Measurements from ENCODE around the gene NMNAT1. TPM values are rescaled to one million over a fixed set of nuclear protein-coding genes. Genes with fewer than 3 reads are reported as not detected.
A peak's percentile ranks its signal among the peaks of the same experiment; 100 is the strongest.

Gene NMNAT1
- total RNA-seq, 4 donors from 2014 or later, result 4.7 to 13.7 (median 5.8) TPM

GRCh38 chr1:9907441-9907840, 35.8 kb upstream of the NMNAT1 start:
- H3K4me3 ChIP-seq, result peak overlapping the region; percentile 94
- H3K4me1 ChIP-seq, result peaks cover 78% of the 10 kb centered on the region
- H3K27ac ChIP-seq, result peak overlapping the region; percentile 97
- peak in 1 of 2 donors; percentile 55 for DNase-seq (ENCODE audit: low spot score in 2 of 2)
- no peaks in the 10 kb centered on the region for H3K9me3 ChIP-seq
- WGBS, result 45% methylated on average over 5 of the region's 5 CpGs
- H3K36me3 ChIP-seq, result no peaks in the 10 kb centered on the region
- TF ChIP-seq POLR2A (IDR thresholded peaks at IDR 0.05) (no peak), EP300 (IDR thresholded peaks at IDR 0.05) (no peak), POLR2AphosphoS5 (IDR thresholded peaks at IDR 0.05) (no peak), CTCF (IDR thresholded peaks at IDR 0.05) (no peak)
- no peaks in the 10 kb centered on the region for H3K27me3 ChIP-seq

- H3K36me3 ChIP-seq, result no peaks in the 10 kb centered on the region
- DNase-seq (ENCODE audit: low spot score in 2 of 2), result no peak
- H3K27me3 ChIP-seq, result no peaks in the 10 kb centered on the region
- peaks cover 64% of the 10 kb centered on the region for H3K4me1 ChIP-seq
- peak overlapping the region; percentile 97 for H3K27ac ChIP-seq
- 48% methylated on average over 4 of the region's 4 CpGs for WGBS
- TF ChIP-seq CTCF (IDR thresholded peaks at IDR 0.05), result no peak
- TF ChIP-seq POLR2AphosphoS5 (IDR thresholded peaks at IDR 0.05), result no peak
- TF ChIP-seq POLR2A (IDR thresholded peaks at IDR 0.05), result no peak
- no peak for TF ChIP-seq EP300 (IDR thresholded peaks at IDR 0.05)
- H3K9me3 ChIP-seq, result no peaks in the 10 kb centered on the region
- peak overlapping the region; percentile 94 for H3K4me3 ChIP-seq
Observed at GRCh38 chr1:9908871-9909233, 34.4 kb upstream of the NMNAT1 start.

- no peaks in the 10 kb centered on the region for H3K9me3 ChIP-seq
- H3K36me3 ChIP-seq, result no peaks in the 10 kb centered on the region
- H3K27ac ChIP-seq, result peak overlapping the region; percentile 97
- H3K4me1 ChIP-seq, result peaks cover 62% of the 10 kb centered on the region
- DNase-seq (ENCODE audit: low spot score in 2 of 2), result peak; percentile 80 to 84
- H3K27me3 ChIP-seq, result no peaks in the 10 kb centered on the region
- peak overlapping the region; percentile 94 for H3K4me3 ChIP-seq
- WGBS, result 3% methylated on average over 30 of the region's 47 CpGs
- TF ChIP-seq CTCF (IDR thresholded peaks at IDR 0.05) (no peak), POLR2A (IDR thresholded peaks at IDR 0.05) (no peak), EP300 (IDR thresholded peaks at IDR 0.05) (no peak), POLR2AphosphoS5 (IDR thresholded peaks at IDR 0.05) (no peak)
Observed at GRCh38 chr1:9909234-9910046, 33.8 kb upstream of the NMNAT1 start.

- Histone ChIP-seq H3K27me3 (no peaks in the 10 kb centered on the region), H3K4me3 (peak within 1 kb of the TSS; percentile 94), H3K4me1 (peaks cover 59% of the 10 kb centered on the region), H3K36me3 (no peaks in the 10 kb centered on the region), H3K9me3 (no peaks in the 10 kb centered on the region), H3K27ac (peak within 1 kb of the TSS; percentile 97)
- TF ChIP-seq POLR2AphosphoS5 (IDR thresholded peaks at IDR 0.05) (peak in 1 of 3 donors; percentile 40), CTCF (IDR thresholded peaks at IDR 0.05) (no peak), EP300 (IDR thresholded peaks at IDR 0.05) (no peak), POLR2A (IDR thresholded peaks at IDR 0.05) (peak in 1 of 2 donors; percentile 50)
- 0% methylated on average over 12 of the region's 55 CpGs for WGBS
- no peak for DNase-seq (ENCODE audit: low spot score in 2 of 2)
Observed at GRCh38 chr1:9910076-9910422, 33.2 kb upstream of the NMNAT1 start, which contains the start of gene CTNNBIP1. Gene CTNNBIP1 (minus strand): TSS chr1:9910269. CDS start chr1:9872064, 38,205 bp downstream.

- Histone ChIP-seq H3K9me3 (no peaks in the 10 kb centered on the region), H3K27ac (peak overlapping the region; percentile 96), H3K36me3 (no peaks in the 10 kb centered on the region), H3K4me3 (peak overlapping the region; percentile 53), H3K27me3 (no peaks in the 10 kb centered on the region), H3K4me1 (peaks cover 55% of the 10 kb centered on the region)
- DNase-seq (ENCODE audit: low spot score in 2 of 2), result peak; percentile 100
- WGBS, result under 1% methylated on average over 40 of the region's 45 CpGs
- peak; percentile 7 for TF ChIP-seq EP300 (IDR thresholded peaks at IDR 0.05)
- TF ChIP-seq POLR2A (IDR thresholded peaks at IDR 0.05), result peak in 1 of 2 donors; percentile 48
- TF ChIP-seq POLR2AphosphoS5 (IDR thresholded peaks at IDR 0.05), result peak in 1 of 3 donors; percentile 81
- no peak for TF ChIP-seq CTCF (IDR thresholded peaks at IDR 0.05)
Observed at GRCh38 chr1:9910423-9911178, 32.7 kb upstream of the NMNAT1 start.

Data from suprapubic skin (tissue), 4 donors.